Activated naive CD4-positive, alpha-beta T cell treated with anti-CD3 and anti-CD28 coated beads, Interleukin-2, amount 10 ng/mL, durations not matched to agents 7 days and 5 days (primary cell): ENCODE measurements around the gene DCLRE1C.
"Not testable (repeated sequence)": the region's sequence is repeated elsewhere in the genome, so short reads cannot be mapped to it uniquely, and the experiment has no call there.

Source experiments
- CTCF ChIA-PET: fragments of 350-600 bp; sonication (Branson Sonifier 250); formaldehyde crosslinking; loops from one replicate; lab custom pipeline; 2021; ENCODE audit warnings: antibody characterized with exemption; lab: Charles Lee
- DNase-seq: peaks from one replicate; pipeline ENCODE4 v3.0.0-alpha.2; 2020
- H3K27ac Mint-ChIP-seq: one replicate; pipeline ENCODE4 v1.8.0; 2021; ENCODE audit warnings: mild to moderate bottlenecking, moderate library complexity, mixed read lengths
- H3K27me3 Mint-ChIP-seq: one replicate; pipeline ENCODE4 v1.8.0; 2021; ENCODE audit warnings: mild to moderate bottlenecking, mixed read lengths
- H3K36me3 Mint-ChIP-seq: one replicate; pipeline ENCODE4 v1.8.0; 2021; ENCODE audit warnings: mixed read lengths
- H3K4me1 Mint-ChIP-seq: one replicate; pipeline ENCODE4 v1.8.0; 2021; ENCODE audit warnings: mixed read lengths
- H3K4me3 Mint-ChIP-seq: one replicate; pipeline ENCODE4 v1.8.0; 2021; ENCODE audit warnings: mild to moderate bottlenecking, moderate library complexity, mixed read lengths
- H3K9me3 Mint-ChIP-seq: one replicate; pipeline ENCODE4 v1.8.0; 2021; ENCODE audit warnings: mixed read lengths

Gene DCLRE1C

GRCh38 chr10:14891151-14891550 lies 62.7 kb downstream of the DCLRE1C start:
- Mint-ChIP-seq H3K4me3 (no peak overlapping the region), H3K4me1 (peaks cover 4% of the 10 kb centered on the region), H3K9me3 (no peaks in the 10 kb centered on the region), H3K27me3 (no peaks in the 10 kb centered on the region), H3K27ac (no peak overlapping the region), H3K36me3 (peaks cover 10% of the 10 kb centered on the region)
- CTCF ChIA-PET, result interaction anchor here (3.0 kb wide), 1 partner anchor 12 kb away, joined by 13 read pairs; no protein-coding TSS in a partner anchor
- no peak for DNase-seq

DNA sequence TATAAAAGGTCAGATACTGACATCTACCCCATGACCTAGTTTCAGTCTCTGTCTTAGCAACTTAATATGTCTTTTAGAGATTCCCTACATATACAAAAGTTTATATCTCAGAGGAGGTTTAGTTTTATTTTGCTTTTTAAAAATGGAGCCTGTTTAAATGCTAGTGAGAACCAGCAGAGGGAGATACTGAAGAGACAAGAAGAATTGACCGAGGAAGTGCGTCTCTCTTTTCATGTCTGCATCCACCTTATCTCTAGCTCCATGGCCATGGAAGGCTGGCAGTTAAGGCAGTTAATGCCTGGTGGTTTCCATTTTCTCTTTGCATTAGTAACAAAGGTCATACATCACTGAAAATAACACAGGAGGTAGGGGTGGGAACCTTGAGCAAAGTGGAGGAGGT lies 64.6 kb downstream of the DCLRE1C start:
- CTCF ChIA-PET, result interaction anchor here (1.9 to 3.0 kb wide), 2 partner anchors 10 to 14 kb away, joined by 11 to 13 read pairs; no protein-coding TSS in a partner anchor
- Mint-ChIP-seq H3K9me3 (no peaks in the 10 kb centered on the region), H3K27me3 (no peaks in the 10 kb centered on the region), H3K4me3 (no peak overlapping the region), H3K4me1 (peaks cover 4% of the 10 kb centered on the region), H3K27ac (no peak overlapping the region), H3K36me3 (peaks cover 6% of the 10 kb centered on the region)
- no peak for DNase-seq

DNA sequence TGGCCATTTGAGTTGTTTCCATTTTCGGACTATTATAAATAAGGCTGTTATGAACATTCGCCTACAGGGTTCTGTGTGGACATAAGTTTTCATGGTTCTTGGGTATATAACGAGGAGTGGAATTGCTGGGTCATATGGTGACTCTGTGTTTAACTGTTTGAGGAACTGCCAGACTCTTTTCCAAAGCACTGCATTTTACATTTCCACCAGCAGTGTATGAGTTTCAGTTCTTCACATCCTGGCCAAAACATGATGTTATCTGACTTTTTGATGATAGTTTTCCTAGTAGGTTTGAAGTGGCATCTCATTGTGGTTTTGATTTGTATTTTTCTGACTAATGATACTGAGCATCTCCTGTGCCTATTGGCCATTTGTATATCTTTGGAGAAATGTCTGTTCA lies 69.8 kb downstream of the DCLRE1C start:
- no peak for DNase-seq
- Mint-ChIP-seq H3K27ac (no peak overlapping the region), H3K4me1 (peaks cover 34% of the 10 kb centered on the region), H3K4me3 (no peak overlapping the region), H3K27me3 (no peaks in the 10 kb centered on the region), H3K9me3 (no peaks in the 10 kb centered on the region), H3K36me3 (peaks cover 16% of the 10 kb centered on the region)
- CTCF ChIA-PET, result no interaction called here

GRCh38 chr10:14880229-14880628 lies 73.7 kb downstream of the DCLRE1C start:
- Mint-ChIP-seq H3K4me3 (peak overlapping the region; percentile 89), H3K4me1 (peaks cover 53% of the 10 kb centered on the region), H3K9me3 (no peaks in the 10 kb centered on the region), H3K27ac (peak overlapping the region; percentile 87), H3K36me3 (peaks cover 16% of the 10 kb centered on the region), H3K27me3 (no peaks in the 10 kb centered on the region)
- CTCF ChIA-PET, result interaction anchor here (2.5 kb wide), 1 partner anchor 43 kb away, joined by 10 read pairs; the partner anchor contains the start of genes CDNF, HSPA14 and MSANTD7
- DNase-seq, result no peak

DNA sequence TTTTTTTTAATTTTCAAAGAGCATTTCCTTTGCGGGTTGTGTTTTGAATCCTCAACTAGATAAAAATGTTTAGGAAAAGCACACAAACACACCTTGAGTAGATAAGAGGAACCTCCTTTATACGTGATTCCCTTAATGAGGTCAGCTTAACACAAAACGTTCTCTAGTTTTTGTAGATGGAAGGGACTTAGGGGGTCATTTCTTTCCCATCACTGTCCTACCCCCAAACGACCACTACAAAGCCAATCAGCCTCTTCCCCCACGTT lies 74.0 kb downstream of the DCLRE1C start:
- peaks cover 53% of the 10 kb centered on the region for H3K4me1 Mint-ChIP-seq
- no peaks in the 10 kb centered on the region for H3K9me3 Mint-ChIP-seq
- DNase-seq, result no peak
- H3K27me3 Mint-ChIP-seq, result no peaks in the 10 kb centered on the region
- peaks cover 16% of the 10 kb centered on the region for H3K36me3 Mint-ChIP-seq
- peak overlapping the region; percentile 89 for H3K4me3 Mint-ChIP-seq
- CTCF ChIA-PET, result interaction anchor here (2.5 kb wide), 1 partner anchor 42 kb away, joined by 10 read pairs; the partner anchor contains the start of genes CDNF, HSPA14 and MSANTD7
- peak overlapping the region; percentile 87 for H3K27ac Mint-ChIP-seq

DNA sequence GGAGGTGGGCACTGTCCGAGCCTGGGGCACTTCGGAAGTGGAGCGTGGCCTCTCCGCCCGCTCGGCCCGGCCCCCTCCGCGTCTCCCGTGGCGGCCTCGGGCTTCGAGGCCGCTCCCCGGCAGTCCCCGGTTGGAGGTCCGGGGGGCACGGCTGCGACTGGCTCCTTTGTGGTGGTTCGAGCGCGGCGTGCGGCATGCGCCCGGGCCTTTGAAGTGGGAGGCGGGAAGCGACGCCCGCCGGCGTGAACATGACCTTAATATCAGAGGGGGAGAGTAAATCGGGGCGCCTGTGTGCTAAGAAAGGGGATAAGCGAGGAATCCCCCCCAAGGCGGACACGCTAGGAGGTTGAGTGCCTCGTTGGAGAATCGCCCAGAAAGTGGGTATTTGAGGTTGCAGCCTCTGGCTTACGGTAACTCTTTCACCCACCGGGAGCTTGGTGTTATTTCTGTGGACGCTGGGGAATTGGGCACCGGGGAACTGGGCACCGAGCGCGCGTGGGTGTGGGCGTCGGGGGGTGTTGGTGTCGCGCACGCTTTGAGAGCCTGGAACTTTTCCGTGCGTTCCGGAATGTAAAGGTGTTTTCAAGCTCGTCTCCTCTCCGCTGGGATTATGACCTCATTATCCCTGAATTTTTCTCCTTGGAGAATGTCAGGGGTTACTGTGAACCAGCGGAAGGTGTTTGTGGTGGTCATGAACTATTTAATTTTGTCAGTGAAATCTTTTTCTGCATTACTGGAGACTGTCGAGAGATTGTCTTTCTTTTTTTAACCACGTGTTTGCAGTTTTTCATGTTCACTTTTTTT lies 74.6 kb downstream of the DCLRE1C start:
- peak overlapping the region; percentile 87 for H3K27ac Mint-ChIP-seq
- H3K4me3 Mint-ChIP-seq, result peak overlapping the region; percentile 89
- peak; percentile 59 for DNase-seq
- peaks cover 16% of the 10 kb centered on the region for H3K36me3 Mint-ChIP-seq
- no peaks in the 10 kb centered on the region for H3K9me3 Mint-ChIP-seq
- CTCF ChIA-PET, result interaction anchor here (2.5 kb wide), 1 partner anchor 42 kb away, joined by 10 read pairs; the partner anchor contains the start of genes CDNF, HSPA14 and MSANTD7
- H3K27me3 Mint-ChIP-seq, result no peaks in the 10 kb centered on the region
- H3K4me1 Mint-ChIP-seq, result peaks cover 53% of the 10 kb centered on the region

GRCh38 chr10:14878266-14879123 lies 75.4 kb downstream of the DCLRE1C start, which contains the start of gene SUV39H2:
Gene SUV39H2 (plus strand): TSS chr10:14878866. CDS start chr10:14878889, 23 bp downstream.
- peaks cover 12% of the 10 kb centered on the region for H3K36me3 Mint-ChIP-seq
- no peaks in the 10 kb centered on the region for H3K9me3 Mint-ChIP-seq
- peak within 1 kb of the TSS; percentile 89 for H3K27ac Mint-ChIP-seq
- CTCF ChIA-PET, result interaction anchor here (2.5 kb wide), 1 partner anchor 41 kb away, joined by 10 read pairs; the partner anchor contains the start of genes CDNF, HSPA14 and MSANTD7
- peak within 1 kb of the TSS; percentile 95 for H3K4me3 Mint-ChIP-seq
- peak; percentile 95 for DNase-seq
- H3K4me1 Mint-ChIP-seq, result peaks cover 53% of the 10 kb centered on the region
- no peaks in the 10 kb centered on the region for H3K27me3 Mint-ChIP-seq

DNA sequence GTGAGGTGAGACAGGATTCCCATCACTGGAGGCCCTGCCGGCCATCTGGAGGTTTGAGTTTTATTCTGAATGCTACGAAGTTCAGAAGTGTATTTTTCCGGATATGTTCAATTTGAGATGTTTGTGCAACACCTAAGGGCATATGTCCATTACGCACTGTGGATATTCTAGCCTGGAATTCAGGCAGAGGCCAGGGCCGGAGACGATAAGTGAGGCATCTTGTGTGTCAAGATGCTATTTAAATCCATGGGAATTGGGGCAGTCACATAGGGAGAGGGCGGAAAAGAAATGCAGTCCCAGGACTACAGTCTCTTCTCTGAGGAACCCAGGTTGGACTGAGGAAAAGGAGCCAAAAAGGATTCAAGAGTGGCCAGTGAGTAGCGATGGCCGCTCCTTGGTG lies 77.1 kb downstream of the DCLRE1C start:
- Mint-ChIP-seq H3K27ac (no peak overlapping the region), H3K36me3 (peaks cover under 1% of the 10 kb centered on the region), H3K27me3 (no peaks in the 10 kb centered on the region), H3K4me3 (peak overlapping the region; percentile 95), H3K9me3 (no peaks in the 10 kb centered on the region), H3K4me1 (peaks cover 41% of the 10 kb centered on the region)
- CTCF ChIA-PET, result no interaction called here
- no peak for DNase-seq

GRCh38 chr10:14875941-14876340 lies 78.0 kb downstream of the DCLRE1C start:
- CTCF ChIA-PET, result no interaction called here
- Mint-ChIP-seq H3K4me3 (no peak overlapping the region), H3K36me3 (peaks cover 4% of the 10 kb centered on the region), H3K27me3 (no peaks in the 10 kb centered on the region), H3K9me3 (no peaks in the 10 kb centered on the region), H3K27ac (peak overlapping the region; percentile 5), H3K4me1 (peaks cover 35% of the 10 kb centered on the region)
- DNase-seq, result no peak

DNA sequence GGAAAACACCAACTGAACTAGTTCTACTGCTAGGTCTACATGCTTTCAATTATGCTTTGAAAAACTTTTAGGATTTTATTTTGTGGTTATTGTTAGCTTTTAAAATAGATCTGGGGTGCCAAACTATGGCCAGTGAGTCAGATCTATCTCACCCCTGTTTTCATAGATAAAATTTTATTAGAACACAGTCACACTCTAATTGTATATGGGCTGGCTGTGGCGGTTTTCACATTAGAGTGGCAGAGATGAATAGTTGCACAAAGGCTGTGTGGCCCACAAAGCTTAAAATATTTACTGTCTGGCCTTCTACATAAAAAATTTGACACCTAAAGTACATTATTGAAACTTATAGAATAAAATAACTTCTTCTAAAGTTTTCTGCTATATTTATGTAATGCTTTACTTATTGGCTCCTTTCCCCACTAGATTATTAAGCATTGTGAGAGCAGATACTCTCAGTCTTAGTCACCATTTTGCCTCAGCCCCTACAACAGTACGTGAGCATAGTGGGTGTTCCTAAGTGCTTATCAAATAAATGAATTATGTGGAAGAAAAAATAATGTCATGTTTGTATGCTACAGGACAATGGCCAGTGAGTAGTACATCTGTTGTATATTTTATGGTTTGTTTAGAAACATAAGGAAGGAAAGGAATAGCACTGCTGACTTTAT lies 80.7 kb downstream of the DCLRE1C start:
- Mint-ChIP-seq H3K4me3 (no peak overlapping the region), H3K27ac (no peak overlapping the region), H3K27me3 (no peaks in the 10 kb centered on the region), H3K36me3 (peaks cover 20% of the 10 kb centered on the region), H3K9me3 (no peaks in the 10 kb centered on the region), H3K4me1 (peaks cover 19% of the 10 kb centered on the region)
- CTCF ChIA-PET, result interaction anchor here (1.5 kb wide), 1 partner anchor 10 kb away, joined by 3 read pairs; no protein-coding TSS in a partner anchor
- DNase-seq, result no peak

GRCh38 chr10:14864871-14865270 lies 89.0 kb downstream of the DCLRE1C start:
- DNase-seq, H3K27me3 Mint-ChIP-seq, H3K4me3 Mint-ChIP-seq, H3K4me1 Mint-ChIP-seq, CTCF ChIA-PET, H3K9me3 Mint-ChIP-seq, H3K27ac Mint-ChIP-seq: not testable (repeated sequence)
- peaks cover 48% of the 10 kb centered on the region for H3K36me3 Mint-ChIP-seq

- DNase-seq, H3K27me3 Mint-ChIP-seq, H3K27ac Mint-ChIP-seq, H3K4me3 Mint-ChIP-seq, H3K4me1 Mint-ChIP-seq, H3K9me3 Mint-ChIP-seq, CTCF ChIA-PET: not testable (repeated sequence)
- peaks cover 45% of the 10 kb centered on the region for H3K36me3 Mint-ChIP-seq
Observed at GRCh38 chr10:14864466-14864865, 89.4 kb downstream of the DCLRE1C start.

GRCh38 chr10:14860791-14861190 lies 93.1 kb downstream of the DCLRE1C start:
- Mint-ChIP-seq H3K4me3 (no peak overlapping the region), H3K9me3 (no peaks in the 10 kb centered on the region), H3K27me3 (no peaks in the 10 kb centered on the region), H3K4me1 (no peaks in the 10 kb centered on the region), H3K27ac (peak overlapping the region; percentile 6), H3K36me3 (peaks cover 43% of the 10 kb centered on the region)
- CTCF ChIA-PET, result no interaction called here
- no peak for DNase-seq

GRCh38 chr10:14859775-14860174 lies 94.1 kb downstream of the DCLRE1C start:
- no peaks in the 10 kb centered on the region for H3K27me3 Mint-ChIP-seq
- no peaks in the 10 kb centered on the region for H3K9me3 Mint-ChIP-seq
- H3K4me1 Mint-ChIP-seq, result no peaks in the 10 kb centered on the region
- H3K27ac Mint-ChIP-seq, result no peak overlapping the region
- peaks cover 37% of the 10 kb centered on the region for H3K36me3 Mint-ChIP-seq
- CTCF ChIA-PET, result interaction anchor here (1.3 kb wide), 1 partner anchor 15 kb away, joined by 3 read pairs; no protein-coding TSS in a partner anchor
- H3K4me3 Mint-ChIP-seq, result no peak overlapping the region
- no peak for DNase-seq
